OCI-LY1 (cell line): ENCODE data around the gene SUPT3H.

Experiments
- EZH2 ChIP-seq: fragments of 200-600 bp; sonication (generic), shearing (Covaris generic); IDR thresholded peaks from 2 replicates; pipeline ENCODE4 v1.8.0; 2017; ENCODE audit warnings: borderline replicate concordance, mixed run types, mild to moderate bottlenecking, antibody characterized with exemption, low read length, moderate library complexity, mixed read lengths
- TF ChIP-seq, protein P1 (sequence below): fragments of 200-600 bp; sonication (generic), shearing (Covaris generic); IDR thresholded peaks from 2 replicates; pipeline ENCODE4 v1.5.1; 2017; ENCODE audit warnings: mild to moderate bottlenecking, antibody characterized with exemption, low read length, moderate library complexity, mixed read lengths

DNA sequence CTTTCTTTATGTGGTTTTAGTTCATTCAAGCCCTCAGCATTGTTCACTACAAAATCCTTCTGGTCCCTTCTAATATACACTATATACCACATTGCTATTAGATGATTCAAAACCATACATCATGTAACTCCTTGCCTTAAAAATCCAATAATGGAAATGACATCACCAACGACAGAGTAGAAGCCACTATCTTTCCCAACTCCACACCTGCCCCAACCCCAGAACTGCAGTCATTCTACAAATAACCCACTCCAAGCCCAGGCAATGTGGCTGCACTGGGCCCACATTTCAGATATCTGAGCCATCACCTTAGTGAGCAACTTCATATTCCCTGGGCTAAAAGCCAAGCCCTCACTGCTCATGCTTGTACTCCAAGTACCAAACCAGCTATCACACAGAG is 72.2 kb downstream of the SUPT3H start:
- TF ChIP-seq, protein P1, sequence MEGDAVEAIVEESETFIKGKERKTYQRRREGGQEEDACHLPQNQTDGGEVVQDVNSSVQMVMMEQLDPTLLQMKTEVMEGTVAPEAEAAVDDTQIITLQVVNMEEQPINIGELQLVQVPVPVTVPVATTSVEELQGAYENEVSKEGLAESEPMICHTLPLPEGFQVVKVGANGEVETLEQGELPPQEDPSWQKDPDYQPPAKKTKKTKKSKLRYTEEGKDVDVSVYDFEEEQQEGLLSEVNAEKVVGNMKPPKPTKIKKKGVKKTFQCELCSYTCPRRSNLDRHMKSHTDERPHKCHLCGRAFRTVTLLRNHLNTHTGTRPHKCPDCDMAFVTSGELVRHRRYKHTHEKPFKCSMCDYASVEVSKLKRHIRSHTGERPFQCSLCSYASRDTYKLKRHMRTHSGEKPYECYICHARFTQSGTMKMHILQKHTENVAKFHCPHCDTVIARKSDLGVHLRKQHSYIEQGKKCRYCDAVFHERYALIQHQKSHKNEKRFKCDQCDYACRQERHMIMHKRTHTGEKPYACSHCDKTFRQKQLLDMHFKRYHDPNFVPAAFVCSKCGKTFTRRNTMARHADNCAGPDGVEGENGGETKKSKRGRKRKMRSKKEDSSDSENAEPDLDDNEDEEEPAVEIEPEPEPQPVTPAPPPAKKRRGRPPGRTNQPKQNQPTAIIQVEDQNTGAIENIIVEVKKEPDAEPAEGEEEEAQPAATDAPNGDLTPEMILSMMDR: no peak
- TF ChIP-seq EZH2: no peak
